NB4 (cell line): Measurements from ENCODE around the gene SRGAP1.

Experiments
- CTCF ChIP-seq: IDR thresholded peaks from one replicate; pipeline ENCODE4 v1.5.1; 2012; ENCODE audit warnings: low read depth, low read length
- POLR2A ChIP-seq: IDR thresholded peaks from 2 replicates; pipeline ENCODE4 v1.6.1; 2011; ENCODE audit warnings: mild to moderate bottlenecking; ENCODE audit not compliant: insufficient read length; ENCODE audit errors: extremely low read depth

GRCh38 chr12:63913929-63914328, 69.4 kb downstream of the SRGAP1 start:
- TF ChIP-seq CTCF (no peak), POLR2A (no peak)
